Neural crest cell (in vitro differentiated cells): ENCODE data around the gene S100A4. TPM values are rescaled to one million over a fixed set of nuclear protein-coding genes. Genes with fewer than 3 reads are reported as not detected.

Experiments
- DNase-seq: peaks from one replicate; pipeline ENCODE4 v3.0.0; 2021; ENCODE audit warnings: low read depth, mixed read lengths, low spot score
- H3K27ac Mint-ChIP-seq: one replicate; pipeline ENCODE4 v1.8.0; 2021; ENCODE audit warnings: mild to moderate bottlenecking, mixed read lengths; ENCODE audit not compliant: unreplicated experiment
- H3K27me3 Mint-ChIP-seq: 2 replicates; pipeline ENCODE4 v1.8.0; 2021; ENCODE audit warnings: low read depth, mild to moderate bottlenecking, mixed read lengths
- H3K36me3 Mint-ChIP-seq: 2 replicates; pipeline ENCODE4 v1.8.0; 2021; ENCODE audit warnings: low read depth, mild to moderate bottlenecking, mixed read lengths
- H3K4me1 Mint-ChIP-seq: 2 replicates; pipeline ENCODE4 v1.8.0; 2021; ENCODE audit warnings: mixed read lengths
- H3K4me3 Mint-ChIP-seq: one replicate; pipeline ENCODE4 v1.8.0; 2021; ENCODE audit warnings: mild to moderate bottlenecking, mixed read lengths
- H3K9me3 Mint-ChIP-seq: 2 replicates; pipeline ENCODE4 v1.8.0; 2021; ENCODE audit warnings: mixed read lengths
- CTCF ChIP-seq: fragments of 200-600 bp; sonication (generic); conservative IDR thresholded peaks from 2 replicates; pipeline ENCODE4 v1.5.0; 2021; ENCODE audit warnings: antibody characterized with exemption, mild to moderate bottlenecking
- total RNA-seq: library from RNA; stranded (reverse); gene quantifications from 2 replicates; pipeline ENCODE4 v1.2.1, GENCODE V29; 2021

Gene S100A4
- total RNA-seq, 1 donor from 2014 or later: 11.7 TPM

- Mint-ChIP-seq H3K27me3 (no peaks in the 10 kb centered on the region), H3K27ac (peak within 1 kb of the TSS; percentile 75), H3K9me3 (no peaks in the 10 kb centered on the region), H3K4me3 (peak within 1 kb of the TSS; percentile 38), H3K4me1 (peaks cover 64% of the 10 kb centered on the region), H3K36me3 (no peaks in the 10 kb centered on the region)
- DNase-seq: no peak
- TF ChIP-seq CTCF: no peak
Observed at GRCh38 chr1:153548722-153549688, 3.4 kb upstream of the S100A4 start, which contains the start of gene S100A3. Gene S100A3, minus strand, starts transcription at chr1:153549258. Its CDS starts 773 bp downstream, at chr1:153548485.

GRCh38 chr1:153547560-153548551 lies 2.2 kb upstream of the S100A4 start:
- Mint-ChIP-seq H3K9me3 (no peaks in the 10 kb centered on the region), H3K36me3 (no peaks in the 10 kb centered on the region), H3K4me3 (no peak overlapping the region), H3K27ac (no peak overlapping the region), H3K27me3 (no peaks in the 10 kb centered on the region), H3K4me1 (peaks cover 65% of the 10 kb centered on the region)
- TF ChIP-seq CTCF: no peak
- no peak for DNase-seq

- no peaks in the 10 kb centered on the region for H3K9me3 Mint-ChIP-seq
- H3K4me1 Mint-ChIP-seq: peaks cover 61% of the 10 kb centered on the region
- TF ChIP-seq CTCF: no peak
- H3K4me3 Mint-ChIP-seq: no peak overlapping the region
- H3K27ac Mint-ChIP-seq: peak overlapping the region; percentile 35
- H3K36me3 Mint-ChIP-seq: no peaks in the 10 kb centered on the region
- DNase-seq: no peak
- no peaks in the 10 kb centered on the region for H3K27me3 Mint-ChIP-seq
Observed at GRCh38 chr1:153546796-153547559, 1.4 kb upstream of the S100A4 start.

GRCh38 chr1:153546371-153546770 lies 765 bp upstream of the S100A4 start:
- peaks cover 59% of the 10 kb centered on the region for H3K4me1 Mint-ChIP-seq
- no peak for DNase-seq
- no peaks in the 10 kb centered on the region for H3K27me3 Mint-ChIP-seq
- no peaks in the 10 kb centered on the region for H3K9me3 Mint-ChIP-seq
- TF ChIP-seq CTCF: no peak
- no peak overlapping the region for H3K4me3 Mint-ChIP-seq
- peak overlapping the region; percentile 37 for H3K27ac Mint-ChIP-seq
- H3K36me3 Mint-ChIP-seq: no peaks in the 10 kb centered on the region
